ENCODE results near the gene INSIG2.

INSIG2 gene

DNA sequence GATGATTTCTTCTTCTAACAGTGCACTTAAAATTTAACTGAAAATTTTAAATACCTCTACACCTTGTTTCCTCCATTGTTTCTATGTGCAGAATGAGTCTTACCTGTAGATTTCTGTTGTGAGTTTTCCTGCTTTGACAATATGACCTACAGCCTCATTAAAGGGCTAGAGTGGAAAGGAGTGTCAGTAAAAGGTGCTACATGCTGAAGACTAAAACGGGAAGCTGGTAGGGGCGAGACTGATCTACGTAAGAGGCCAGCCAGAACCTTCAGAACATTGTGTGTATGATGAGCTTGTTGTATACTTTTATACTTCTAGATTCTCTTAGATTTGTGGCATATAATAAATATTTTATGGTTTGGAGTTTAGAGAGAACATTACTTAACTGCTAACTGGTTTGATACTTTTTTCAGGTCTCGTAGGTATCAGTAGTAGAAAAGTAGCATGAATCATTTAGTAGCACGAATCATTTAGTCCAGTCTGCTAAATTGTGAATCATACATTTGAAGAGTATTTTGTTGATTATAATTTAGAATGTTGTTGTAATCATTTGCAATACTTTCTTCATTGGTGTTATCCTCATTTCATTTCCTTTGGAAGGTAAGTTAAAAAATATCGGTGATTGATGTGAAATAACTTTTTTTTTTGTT is 14.3 kb downstream of the INSIG2 start:
- no peak for DNase-seq

DNA sequence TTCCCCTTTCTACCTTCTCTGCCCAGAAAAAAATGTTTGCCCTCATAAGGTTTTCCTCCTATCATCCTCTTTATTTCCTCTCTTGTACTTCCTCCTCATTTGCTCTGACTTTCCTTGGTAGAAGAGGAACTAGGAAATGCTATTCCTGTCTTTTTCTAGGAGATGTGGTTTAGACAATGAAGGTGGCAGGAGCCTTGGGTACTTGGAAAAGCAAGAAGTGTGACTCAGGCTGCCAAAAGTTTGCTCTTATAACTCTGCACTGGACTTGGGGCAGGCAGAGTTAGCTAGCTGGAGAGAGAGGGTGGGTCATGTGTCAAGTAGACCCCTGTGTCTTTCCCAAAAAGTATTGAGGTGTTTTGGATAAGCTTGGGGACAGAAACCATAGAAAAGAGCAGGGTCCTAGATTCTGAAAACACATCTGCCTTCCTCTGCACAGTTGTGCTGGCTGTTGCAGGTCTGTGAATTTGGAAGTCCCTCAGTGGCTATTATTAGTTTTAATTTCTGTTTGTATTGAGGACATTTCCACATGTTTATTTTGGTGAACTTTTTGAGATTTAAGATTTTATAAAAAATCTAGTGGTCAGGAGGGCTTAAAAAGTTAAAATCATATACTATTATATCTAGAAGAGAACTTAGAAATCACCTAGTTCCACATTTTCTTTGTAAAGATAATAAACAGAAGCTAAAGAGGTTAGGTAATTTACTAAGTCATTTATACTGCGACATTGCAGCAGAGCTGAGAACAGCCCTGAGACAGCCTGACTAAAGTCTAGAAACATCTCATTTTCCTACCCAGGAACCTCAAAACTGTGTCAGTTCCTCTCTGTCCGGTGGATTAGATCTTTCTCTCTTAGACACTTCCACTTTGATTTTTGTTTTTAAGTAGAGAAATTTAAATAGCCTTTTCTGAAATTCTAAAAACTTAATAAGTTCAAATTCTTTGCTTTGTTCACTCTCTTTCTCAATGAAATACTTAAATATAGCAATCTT is 16.0 kb downstream of the INSIG2 start:
- no peak for DNase-seq

DNA sequence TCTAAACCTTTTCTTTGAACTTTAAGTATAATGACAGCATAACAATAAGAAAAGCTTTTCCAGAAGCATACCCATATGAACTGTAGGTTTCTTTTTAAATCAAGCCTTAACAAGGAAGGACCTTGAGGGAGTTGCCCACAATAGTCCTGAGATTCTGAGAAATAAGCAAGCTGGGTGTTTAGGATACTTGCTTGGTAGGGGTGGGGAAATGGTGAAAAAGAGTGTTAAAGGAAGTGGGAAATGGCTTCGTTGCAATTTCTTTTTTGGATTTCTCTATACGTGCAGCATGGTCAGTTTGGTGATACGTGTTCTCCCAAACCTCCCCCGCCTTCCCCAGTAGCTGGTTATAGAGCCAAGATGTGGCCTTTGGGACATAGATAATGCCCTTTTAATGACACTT is 17.2 kb downstream of the INSIG2 start:
- no peak for DNase-seq

DNA sequence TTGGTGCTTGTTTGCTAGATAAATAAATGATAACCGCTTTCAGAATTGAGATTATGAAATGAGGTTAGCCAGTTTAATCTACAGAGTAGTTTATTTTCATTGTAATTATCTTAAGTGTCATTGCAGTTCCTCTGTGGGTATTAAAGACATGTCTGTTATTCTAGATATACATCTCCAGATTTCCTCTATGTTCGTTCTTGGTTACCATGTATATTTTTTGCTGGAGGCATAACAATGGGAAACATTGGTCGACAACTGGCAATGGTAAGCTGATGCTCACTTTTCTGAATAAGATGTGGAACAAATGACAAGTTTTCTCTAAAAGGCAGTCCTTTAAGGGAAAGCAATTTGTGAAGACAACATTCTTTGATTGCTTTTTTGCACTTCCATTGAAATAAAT is 18.7 kb downstream of the INSIG2 start:
- no peak for DNase-seq

DNA sequence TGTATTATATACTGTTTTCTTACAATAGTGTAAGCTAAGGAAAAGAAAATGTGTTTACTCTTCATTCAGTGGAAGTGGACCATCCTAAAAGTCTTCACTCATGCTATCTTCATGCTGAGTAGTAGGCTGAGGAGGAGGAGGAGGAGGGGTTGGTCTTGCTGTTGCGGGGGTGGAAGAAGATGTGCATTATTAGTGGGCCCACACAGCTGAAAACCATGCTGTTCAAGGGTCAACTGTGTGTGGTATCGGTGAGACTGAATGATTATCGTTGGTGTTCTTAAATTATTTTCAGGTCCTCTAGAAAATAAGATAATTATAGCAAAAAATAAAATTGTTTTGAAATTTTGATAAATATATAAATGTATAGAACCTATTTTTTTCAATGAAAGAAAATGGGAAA is 22.0 kb downstream of the INSIG2 start:
- DNase-seq = no peak

DNA sequence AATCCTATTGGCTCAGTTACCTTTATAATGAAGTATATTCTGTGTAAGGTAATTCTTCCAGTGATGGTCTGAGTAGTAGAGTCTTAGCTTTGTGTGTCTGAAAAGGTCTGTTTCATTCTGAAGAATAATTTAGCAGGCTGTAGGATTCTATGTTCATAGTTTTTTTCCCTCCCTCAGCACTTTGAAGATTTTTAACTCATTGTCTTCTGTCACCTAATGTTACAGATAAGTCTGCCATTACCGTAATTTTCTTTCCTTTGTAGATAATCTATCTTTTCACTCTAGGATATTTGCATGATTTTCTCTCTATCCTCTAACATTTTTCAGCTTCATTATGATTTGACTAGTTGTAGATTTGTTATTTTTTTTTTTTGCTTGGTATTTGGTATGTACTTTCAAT is 22.7 kb downstream of the INSIG2 start:
- no peak for DNase-seq

DNA sequence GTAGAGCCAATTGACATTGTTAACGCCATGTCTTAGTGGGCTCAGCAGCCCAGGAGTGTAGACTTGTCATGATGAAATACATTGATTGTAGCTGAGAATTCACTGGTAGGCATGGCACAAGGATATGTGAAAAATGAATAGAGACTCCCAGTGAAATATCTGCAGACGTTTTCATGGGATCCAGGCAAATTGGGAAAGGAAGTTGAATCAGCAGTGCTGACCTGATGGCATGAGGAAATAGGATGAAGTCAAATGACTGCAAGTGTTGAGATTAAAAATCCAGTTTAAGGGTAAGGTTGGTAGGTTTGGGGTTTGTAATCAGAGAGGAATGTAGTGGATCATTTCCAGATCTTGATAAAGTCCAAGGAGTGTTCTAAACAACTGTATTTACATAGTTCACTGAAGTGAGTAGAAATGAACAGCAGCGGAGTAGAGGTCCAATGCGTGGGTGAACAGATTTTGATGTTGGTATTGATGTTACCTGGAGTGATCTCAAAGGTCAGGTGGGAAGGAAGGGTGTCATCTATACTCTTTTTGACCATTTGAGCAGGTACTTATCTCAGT is 24.6 kb downstream of the INSIG2 start:
- no peak for DNase-seq

DNA sequence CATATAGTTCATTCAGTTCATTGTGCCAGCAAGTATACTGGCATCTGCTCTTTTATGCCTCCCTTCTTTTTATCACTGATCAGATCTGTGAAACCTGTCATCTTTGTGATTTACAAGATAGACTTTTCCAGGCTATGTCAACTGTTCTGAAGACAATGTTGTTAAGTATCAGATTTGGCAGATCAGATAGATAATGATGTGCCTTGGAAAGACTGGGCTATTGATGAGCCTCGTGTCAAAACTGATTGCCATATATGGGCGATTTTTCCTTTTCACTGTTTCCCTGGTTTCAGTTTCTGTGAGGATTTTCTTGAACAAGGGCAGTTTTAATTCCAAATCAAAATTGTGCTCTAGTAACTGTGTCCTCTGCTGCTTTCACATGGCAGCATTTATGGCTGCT is 26.6 kb downstream of the INSIG2 start:
- no peak for DNase-seq

DNA sequence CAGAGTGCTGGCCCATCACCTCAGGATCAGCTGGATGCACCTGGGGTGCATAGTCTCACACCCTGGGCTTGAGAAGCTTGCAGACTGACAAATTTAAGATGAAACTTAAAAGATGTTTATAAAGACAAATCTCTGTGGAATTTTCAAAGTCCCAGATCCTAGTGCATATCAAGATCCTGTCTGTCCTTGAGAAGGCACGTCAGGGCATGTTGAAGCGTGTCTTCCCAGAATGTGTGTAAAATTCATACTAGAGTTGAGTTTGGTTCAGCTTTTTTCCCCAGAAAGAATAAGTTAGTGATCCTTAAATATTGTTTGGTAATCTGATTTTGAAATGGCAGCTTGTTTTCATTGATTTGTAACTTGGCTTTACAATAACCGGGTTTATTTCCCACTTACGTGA is 27.5 kb downstream of the INSIG2 start:
- DNase-seq = no peak

DNA sequence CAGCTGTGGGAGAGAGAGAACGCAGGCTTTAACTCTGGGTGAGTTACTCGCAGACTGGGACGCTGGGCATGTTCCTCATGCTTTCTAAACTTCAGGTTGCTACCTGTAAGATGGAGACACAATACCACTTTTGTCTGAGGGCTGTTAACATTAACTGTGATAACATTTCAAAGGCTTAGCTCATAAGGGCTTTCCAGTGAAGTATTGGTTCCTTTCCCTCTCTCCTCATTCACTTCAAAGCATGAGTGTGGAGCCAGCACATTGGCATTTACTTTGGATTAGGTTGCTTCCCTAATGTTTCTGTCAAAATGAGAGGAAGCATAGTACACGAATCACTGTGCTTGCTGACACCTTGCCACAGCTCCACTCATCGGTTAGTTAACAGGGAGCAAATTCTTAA is 30.2 kb downstream of the INSIG2 start:
- no peak for DNase-seq

DNA sequence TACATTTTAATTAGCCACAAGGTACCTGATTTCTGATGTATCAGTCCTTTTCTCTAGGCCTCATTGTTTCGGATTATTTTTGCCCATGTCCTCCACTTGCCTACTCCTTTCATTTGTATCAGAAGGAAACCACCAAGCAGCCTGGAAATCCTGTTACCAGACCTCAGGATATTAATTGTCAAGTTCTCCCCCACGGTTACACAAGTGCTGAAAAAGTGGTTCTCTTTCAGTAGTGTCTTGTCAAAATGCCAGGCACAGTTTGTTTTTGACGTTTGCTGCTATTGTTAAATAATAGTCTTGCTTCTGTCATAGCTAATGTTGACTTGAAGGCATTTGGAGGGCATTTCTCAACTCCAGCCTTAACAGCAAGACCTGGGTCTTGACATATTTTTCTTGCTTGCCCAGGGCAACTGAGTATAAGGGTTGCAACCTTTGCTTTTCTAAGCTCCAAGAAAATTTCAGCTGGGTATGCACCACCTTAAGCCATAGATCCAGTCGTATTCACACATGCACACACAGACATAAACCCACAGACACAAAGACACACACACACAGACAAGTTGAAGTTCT is 31.0 kb downstream of the INSIG2 start:
- DNase-seq = no peak

DNA sequence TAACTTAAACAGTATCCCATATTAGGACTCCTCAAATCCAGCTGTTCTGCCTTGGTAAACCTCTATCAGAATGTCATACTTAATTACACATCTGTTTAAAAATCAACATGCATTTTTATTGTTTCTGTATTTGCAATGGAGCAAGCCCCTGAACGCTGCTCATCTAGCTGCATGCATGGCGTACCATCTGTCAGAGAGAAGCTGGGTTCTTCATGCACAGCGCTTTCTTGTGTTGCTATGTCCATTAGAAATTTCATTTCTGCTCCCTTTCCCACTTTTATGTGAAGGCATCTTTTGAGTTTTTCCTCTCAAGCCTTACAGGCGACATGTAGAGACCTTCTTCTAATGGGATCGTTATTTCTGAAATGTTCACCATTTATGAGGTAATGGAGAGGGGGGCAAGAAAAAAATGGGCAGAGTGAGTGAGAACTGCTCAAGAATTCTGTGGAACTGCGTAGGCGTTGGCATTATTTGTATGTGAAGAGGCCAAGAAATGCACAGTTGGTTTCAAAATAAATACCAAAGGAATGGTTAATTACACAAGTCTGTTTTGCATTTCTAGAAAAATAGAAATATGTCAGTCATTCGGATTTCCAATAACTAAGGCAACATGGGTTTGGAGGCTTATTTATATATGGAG is 31.6 kb downstream of the INSIG2 start:
- DNase-seq = no peak

DNA sequence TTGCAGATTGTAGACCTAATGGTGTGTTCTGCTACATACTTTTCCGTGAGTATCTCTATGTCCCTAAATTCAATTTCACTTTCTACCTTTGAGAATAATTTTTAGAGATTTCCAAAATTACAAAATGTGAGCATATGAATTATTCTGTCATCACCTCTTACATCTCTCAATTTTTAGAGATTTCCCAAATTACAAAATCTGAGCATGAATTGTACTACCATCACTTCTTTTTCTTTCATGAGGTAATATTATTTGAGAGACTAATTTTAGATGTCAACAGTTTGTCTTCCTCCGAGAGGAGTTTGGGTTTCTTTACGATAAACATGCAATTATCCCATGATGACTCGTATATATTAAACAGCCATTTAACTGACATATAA is 32.1 kb downstream of the INSIG2 start:
- no peak for DNase-seq

DNA sequence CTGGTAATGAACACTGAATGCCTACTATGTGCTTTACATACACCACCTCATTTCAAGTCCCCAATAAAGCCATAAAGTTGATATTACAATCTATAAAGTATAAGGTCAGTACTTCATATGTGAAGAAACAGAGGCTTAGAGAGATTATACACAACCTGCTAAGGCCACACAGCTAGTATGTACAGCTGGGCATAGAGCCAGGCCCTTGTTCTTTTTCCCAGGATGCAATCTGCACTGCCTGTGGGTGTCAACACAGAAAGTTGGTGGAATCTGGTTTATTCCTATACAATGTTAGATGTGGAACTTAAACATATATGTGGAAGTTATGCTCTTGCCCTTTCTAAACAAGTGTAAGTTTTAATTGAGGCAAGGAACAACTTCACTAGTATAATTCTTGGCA is 32.8 kb downstream of the INSIG2 start:
- no peak for DNase-seq

DNA sequence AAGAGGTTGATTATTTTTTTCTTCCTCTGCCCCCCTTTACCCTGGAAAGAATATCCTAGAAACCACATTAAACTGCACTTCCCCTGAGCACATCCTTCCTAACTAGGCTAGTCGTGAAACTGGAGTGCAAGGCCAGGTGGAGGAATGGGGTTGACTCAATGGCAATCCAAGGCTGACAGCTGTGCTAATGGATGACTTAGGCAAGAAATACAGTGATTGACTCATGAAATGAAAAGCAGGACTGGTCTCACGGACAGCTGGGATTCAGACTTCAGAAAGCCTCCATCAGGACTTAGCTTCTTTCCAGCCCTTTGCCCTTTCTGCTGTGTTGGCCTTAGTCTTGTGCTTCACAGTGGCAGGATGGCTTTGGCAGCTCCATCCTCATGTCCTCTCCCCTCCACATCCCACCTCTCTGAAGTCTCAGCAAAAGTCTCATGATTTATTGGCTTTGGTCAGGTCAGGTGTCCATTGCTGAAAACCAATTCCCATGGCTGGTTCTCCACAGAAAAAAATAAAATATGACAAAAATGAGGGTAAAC is 33.8 kb downstream of the INSIG2 start:
- DNase-seq = no peak

DNA sequence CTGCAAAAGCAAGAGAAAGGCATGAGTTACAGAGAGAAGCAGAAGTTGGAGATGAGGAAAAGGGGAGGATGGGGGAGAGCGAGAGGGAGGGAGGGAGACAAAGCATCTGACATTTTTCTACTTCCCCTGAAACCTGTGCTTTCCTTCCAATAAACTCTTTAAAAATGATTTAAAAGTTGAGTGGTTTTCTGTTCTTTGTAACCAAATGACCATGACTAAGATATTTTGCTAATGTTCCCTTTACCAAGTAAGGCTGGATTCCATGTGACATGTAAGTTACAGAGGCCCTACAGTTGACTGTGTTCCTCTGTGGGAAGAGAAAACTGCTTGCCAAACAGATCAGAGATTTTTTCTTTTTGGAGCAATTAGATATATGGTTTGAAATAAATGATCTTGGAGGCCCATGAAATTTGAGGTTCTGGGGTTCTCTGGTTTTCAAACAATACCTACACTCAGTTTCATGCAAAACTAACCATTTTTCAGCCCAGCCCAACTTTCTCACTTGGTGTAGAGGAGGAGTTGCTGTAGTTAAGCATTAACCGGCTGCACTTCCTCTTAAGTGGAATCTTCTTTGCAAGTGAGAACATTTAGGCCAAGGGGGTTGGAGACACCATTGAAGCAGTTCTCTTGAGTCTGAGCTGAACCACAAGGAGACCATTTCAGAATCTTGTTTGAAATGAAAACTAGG is 34.5 kb downstream of the INSIG2 start:
- DNase-seq = no peak

DNA sequence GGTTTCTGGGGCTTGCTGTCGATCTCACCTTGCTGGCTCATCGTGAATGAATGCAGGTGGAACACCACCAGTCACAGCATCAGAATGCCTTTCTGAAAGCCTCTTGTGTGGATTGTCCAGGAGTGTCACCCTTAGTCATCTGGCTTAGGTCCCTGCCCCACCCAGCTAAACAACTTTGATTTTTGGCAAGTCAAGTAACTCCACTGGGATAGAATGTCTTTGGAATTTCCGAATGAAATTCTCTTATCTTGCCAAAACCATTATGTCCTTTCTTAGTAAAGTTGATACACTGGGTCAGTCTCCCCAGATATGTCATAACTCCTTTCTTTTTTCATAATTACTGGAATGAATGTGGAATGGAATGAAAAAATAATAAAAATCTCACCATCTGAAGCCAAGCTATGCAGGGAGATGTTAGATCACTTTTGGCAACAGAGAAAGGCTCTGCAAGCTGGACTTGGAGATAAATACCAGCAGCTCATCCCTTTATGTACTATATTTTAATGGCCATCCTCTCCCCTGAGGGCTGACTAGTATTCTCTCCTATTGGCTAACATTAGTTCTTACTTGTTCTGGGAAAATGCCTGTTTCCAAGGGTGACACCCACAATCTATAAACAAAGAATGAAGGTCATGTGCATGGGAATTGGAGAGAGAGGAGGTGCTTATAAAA is 35.4 kb downstream of the INSIG2 start:
- no peak for DNase-seq

DNA sequence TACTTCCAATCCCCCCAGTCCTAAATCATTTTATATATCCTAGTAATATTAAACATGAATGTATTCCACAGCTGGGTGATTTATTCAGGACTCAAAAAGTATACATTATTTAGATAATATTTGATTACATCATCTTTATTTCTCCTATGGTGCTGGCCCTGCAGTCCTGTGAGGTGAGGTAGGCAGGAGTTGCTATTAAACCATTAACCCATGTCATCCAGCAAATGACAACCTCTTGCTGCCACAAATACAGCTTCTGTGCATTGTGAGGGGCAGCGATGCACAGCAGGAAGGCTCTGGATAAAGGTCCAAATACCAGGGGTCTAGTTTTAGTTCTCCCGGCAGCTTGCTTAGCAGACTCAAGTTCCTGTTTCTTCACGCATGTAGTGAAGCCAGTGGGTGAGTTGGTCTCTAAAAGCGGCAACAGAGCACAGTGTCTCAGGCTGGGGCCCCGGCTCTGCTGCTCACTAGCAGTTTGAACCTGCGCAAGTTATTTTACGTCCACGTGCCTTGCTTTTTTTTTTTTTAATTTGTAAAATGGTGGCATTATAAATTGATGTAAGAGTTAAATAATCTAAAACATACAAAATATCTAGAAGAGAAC is 36.1 kb downstream of the INSIG2 start:
- no peak for DNase-seq

DNA sequence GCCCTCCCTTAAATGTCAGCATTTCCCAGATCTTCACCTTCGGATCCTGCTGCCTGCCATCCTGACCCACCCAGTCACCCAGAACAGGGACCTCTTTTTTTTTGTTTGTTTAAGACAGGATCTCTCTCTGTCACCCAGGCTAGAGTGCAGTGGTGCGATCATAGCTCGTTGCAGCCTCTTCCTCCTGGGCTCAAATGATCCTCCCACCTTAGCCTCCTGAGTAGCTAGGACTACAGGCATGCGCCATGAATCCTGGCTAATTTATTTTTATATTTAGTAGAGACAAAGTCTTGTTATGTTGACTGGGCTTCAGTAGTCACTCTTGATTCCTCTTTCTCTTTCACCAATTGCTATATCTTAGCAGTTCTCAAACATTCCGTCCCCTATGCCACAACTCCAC is 39.0 kb downstream of the INSIG2 start:
- DNase-seq = no peak

DNA sequence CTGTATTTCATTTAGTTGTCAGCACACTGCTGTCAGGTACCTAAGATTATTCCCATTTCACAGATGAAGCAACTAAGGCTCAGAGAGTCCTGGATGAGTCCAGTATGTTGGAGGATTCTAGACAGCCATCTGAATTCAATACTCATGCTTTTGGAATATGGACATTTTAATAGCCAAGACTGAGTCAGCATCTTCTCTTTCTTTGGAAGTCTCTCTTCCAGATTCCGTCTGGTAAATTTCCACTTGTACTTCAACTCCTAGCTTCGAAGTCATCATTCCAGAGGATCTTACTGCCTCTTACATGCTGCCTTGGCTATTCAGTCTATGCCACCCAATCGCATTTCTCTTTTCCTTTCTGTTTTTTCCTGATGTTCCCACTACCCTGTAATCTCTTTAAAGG is 40.6 kb downstream of the INSIG2 start:
- DNase-seq = no peak

DNA sequence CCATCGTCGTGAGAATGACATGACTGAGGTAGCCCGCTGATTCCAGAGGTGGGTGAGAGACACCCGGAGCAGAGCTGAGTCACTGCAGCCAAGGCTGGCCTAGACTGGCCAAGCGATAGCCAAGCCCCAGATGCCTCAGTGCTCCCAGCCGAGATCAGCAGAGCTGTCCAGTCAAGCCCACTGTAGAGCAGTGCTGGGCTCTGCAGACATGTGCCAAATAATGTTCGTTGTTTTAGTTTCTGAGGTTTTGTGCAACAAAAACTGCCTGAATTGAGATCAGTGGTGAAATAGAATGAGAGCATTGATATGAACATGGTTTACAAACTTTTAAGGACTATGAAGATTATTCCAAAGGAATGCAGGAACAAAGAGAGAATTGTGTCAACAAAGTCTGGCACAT is 42.1 kb downstream of the INSIG2 start:
- no peak for DNase-seq

All from activated T-cell treated with anti-CD3 and anti-CD28 coated beads, Interleukin-2, amount 50 U/mL, for 48 hours (primary cell).